Spleen (tissue), 11 donors: ENCODE data around the gene DNAH12. TPM values are rescaled to one million over a fixed set of nuclear protein-coding genes. Genes with fewer than 3 reads are reported as not detected.

Experiments
- DNase-seq: peaks from one replicate; pipeline ENCODE4 v3.0.0-alpha.2; 2020
- H3K27ac ChIP-seq, 8 donors: fragments of 200-600 bp; sonication (generic) in 7 of 8; 1 replicate in 4 of 8; 2 replicates in 4 of 8; pipeline versions ENCODE4 v1.5.0 to v1.8.0; 2016 to 2021; ENCODE audit warnings: inconsistent platforms in 4 of 8, mild to moderate bottlenecking in 4 of 8, moderate library complexity in 1 of 8
- H3K27me3 ChIP-seq, 7 donors: fragments of 200-600 bp; sonication (generic) in 6 of 7; replicated peaks in 1 of 7; 1 replicate in 4 of 7; 2 replicates in 3 of 7; pipeline versions ENCODE4 v1.5.0 to v1.8.0; 2016 to 2021; ENCODE audit warnings: inconsistent platforms in 3 of 7, mild to moderate bottlenecking in 1 of 7
- H3K36me3 ChIP-seq, 6 donors: fragments of 200-600 bp; sonication (generic) in 5 of 6; 1 replicate in 4 of 6; 2 replicates in 2 of 6; pipeline versions ENCODE4 v1.5.0 to v1.8.0; 2016 to 2021; ENCODE audit warnings: inconsistent platforms in 2 of 6
- H3K4me1 ChIP-seq, 6 donors: fragments of 200-600 bp; sonication (generic) in 5 of 6; 1 replicate in 3 of 6; 2 replicates in 3 of 6; pipeline versions ENCODE4 v1.5.0 to v1.8.0; 2016 to 2021; ENCODE audit warnings: inconsistent platforms in 3 of 6
- H3K4me3 ChIP-seq, 8 donors: fragments of 200-600 bp; sonication (generic) in 7 of 8; 1 replicate in 4 of 8; 2 replicates in 4 of 8; pipeline versions ENCODE4 v1.5.0 to v1.8.0; 2016 to 2021; ENCODE audit warnings: inconsistent platforms in 4 of 8, mild to moderate bottlenecking in 4 of 8, moderate library complexity in 2 of 8
- H3K9me3 ChIP-seq, 8 donors: fragments of 200-600 bp; sonication (generic) in 7 of 8; 1 replicate in 4 of 8; 2 replicates in 4 of 8; pipeline versions ENCODE4 v1.5.0 to v1.8.0; 2016 to 2021; ENCODE audit warnings: inconsistent platforms in 4 of 8
- POLR2A ChIP-seq, 3 donors: fragments of 450-650 bp; IDR thresholded peaks; one replicate each; pipeline ENCODE4 v1.5.1; 2017; ENCODE audit warnings: antibody characterized with exemption in 3 of 3, mild to moderate bottlenecking in 1 of 3
- POLR2AphosphoS5 ChIP-seq, 3 donors: sonication (generic); formaldehyde crosslinking; IDR thresholded peaks; one replicate each; pipeline ENCODE4 v1.5.1; 2017; ENCODE audit warnings: antibody characterized with exemption in 3 of 3
- WGBS, 5 donors: extraction: QIAGEN DNeasy Blood & Tissue Kit in 3 of 5; methylation state at CpG; one replicate each; pipeline versions ENCODE4 v1.1.5 to v1.1.7; 2013 to 2018; 5-methylcytosine and 5-hydroxymethylcytosine counted together
- intact Hi-C: fragments of 100-400 bp; cut with DNase I; formaldehyde crosslinking; loops from one replicate; pipeline ENCODE4 v1.15.0; 2023; ENCODE audit warnings: low total_unique reads
- polyA plus RNA-seq, 3 donors: library from polyadenylated mRNA; stranded (reverse); fragments of 200-250 nt; gene quantifications; one replicate each; pipeline ENCODE4 v1.2.1, GENCODE V29; 2013
- total RNA-seq, 7 donors: library from RNA; depleted of rRNA in 3 of 7; stranded (reverse); fragments of >200 nt in 3 of 7; fragmentation: NEBNext Ultra II Directional in 4 of 7; extraction: Animal tissue kit (Norgen Biotek cat#: 25700) in 4 of 7; gene quantifications; one replicate each; pipeline versions ENCODE4 v1.1.0 to v1.2.1, GENCODE V29; 2016 to 2021
- TF ChIP-seq, protein P1 (sequence below), 11 experiments: fragments of 200-600 bp in 7 of 11; fragments of 450-650 bp in 4 of 11; sonication (generic) in 4 of 11; IDR thresholded peaks in 8 of 11; conservative IDR thresholded peaks in 3 of 11; 1 replicate in 7 of 11; 2 replicates in 4 of 11; pipeline versions ENCODE4 v1.4.0 to v1.8.0; 2016 to 2021; ENCODE audit warnings: antibody characterized with exemption in 11 of 11, inconsistent platforms in 4 of 11, mild to moderate bottlenecking in 1 of 11
- donor health status: healthy with polysubstance abuse.
- donor health status: DM: no; HTN: no; CAD: no; lungs with moderate emphysema.
- donor health status: DM: no; HTN: no; CAD: no.
- donor health status: Bipolar disorder and iron deficiency.
- donor health status: healthy.
- donor health status: DM: no; HTN: no; CAD: no.
- donor health status: DM: yes; HTN: yes; CAD: no.

The DNAH12 gene
- total and polyA plus RNA-seq, 10 donors, result 0.09 to 0.39 (median 0.20) TPM; not detected in 2

DNA sequence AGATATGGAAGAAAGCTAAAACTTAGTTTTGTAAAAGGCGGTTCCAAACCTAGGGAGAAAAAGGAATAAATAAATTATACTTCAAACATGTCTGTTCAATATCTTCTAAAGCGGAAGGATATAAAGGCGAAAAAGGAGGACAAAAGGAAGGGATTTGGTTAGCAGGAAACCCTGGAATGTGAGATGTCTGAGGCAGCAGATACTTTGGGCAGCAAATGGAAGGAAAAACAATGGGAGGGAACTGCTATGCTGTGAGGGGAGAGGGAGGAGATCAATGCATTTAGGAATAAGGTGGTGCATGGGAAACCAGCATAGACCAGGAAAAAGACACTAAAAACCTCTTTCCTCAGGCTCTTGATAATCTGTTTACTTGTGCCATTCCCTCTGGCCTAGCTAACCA lies 120.8 kb downstream of the DNAH12 start:
- H3K36me3 ChIP-seq, result no peaks in the 10 kb centered on the region
- DNase-seq, result no peak
- H3K27ac ChIP-seq, result no peak overlapping the region
- TF ChIP-seq, protein P1, sequence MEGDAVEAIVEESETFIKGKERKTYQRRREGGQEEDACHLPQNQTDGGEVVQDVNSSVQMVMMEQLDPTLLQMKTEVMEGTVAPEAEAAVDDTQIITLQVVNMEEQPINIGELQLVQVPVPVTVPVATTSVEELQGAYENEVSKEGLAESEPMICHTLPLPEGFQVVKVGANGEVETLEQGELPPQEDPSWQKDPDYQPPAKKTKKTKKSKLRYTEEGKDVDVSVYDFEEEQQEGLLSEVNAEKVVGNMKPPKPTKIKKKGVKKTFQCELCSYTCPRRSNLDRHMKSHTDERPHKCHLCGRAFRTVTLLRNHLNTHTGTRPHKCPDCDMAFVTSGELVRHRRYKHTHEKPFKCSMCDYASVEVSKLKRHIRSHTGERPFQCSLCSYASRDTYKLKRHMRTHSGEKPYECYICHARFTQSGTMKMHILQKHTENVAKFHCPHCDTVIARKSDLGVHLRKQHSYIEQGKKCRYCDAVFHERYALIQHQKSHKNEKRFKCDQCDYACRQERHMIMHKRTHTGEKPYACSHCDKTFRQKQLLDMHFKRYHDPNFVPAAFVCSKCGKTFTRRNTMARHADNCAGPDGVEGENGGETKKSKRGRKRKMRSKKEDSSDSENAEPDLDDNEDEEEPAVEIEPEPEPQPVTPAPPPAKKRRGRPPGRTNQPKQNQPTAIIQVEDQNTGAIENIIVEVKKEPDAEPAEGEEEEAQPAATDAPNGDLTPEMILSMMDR (IDR thresholded peaks at IDR 0.05 in 8 of 11, conservative IDR thresholded peaks at IDR 0.05 in 3 of 11), result no peak
- TF ChIP-seq POLR2AphosphoS5 (IDR thresholded peaks at IDR 0.05), result no peak
- TF ChIP-seq POLR2A (IDR thresholded peaks at IDR 0.05), result no peak
- peaks cover 0 to 10% (median 0%) of the 10 kb centered on the region in 7 donors for H3K27me3 ChIP-seq
- H3K9me3 ChIP-seq, result no peaks in the 10 kb centered on the region
- intact Hi-C loops, result no loop called here
- no peaks in the 10 kb centered on the region for H3K4me1 ChIP-seq
- WGBS, 5 donors, result 58 to 90% (median 84%) methylated on average over 3 of the region's 3 CpGs
- H3K4me3 ChIP-seq, result no peak overlapping the region

DNA sequence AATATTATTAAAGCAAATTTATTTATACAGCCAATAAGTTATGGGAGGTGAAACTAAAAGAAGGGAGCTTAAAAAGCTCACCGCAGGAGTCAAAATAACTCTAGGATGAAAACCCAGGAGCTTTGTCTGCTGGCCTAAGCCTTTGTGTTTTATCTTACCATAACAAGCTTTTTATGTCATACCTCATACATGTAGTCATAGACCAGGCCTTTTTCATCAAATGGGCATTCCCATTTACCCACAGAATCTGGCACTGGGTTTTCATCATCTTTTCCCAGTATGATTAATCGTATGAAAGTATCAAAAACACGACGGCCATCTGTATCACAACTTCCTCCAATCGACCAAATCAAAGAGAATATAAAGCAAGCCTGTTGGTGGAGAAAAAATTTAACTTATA lies 122.8 kb downstream of the DNAH12 start:
- whole genome bisulfite sequencing, 5 donors, result 83 to 90% (median 85%) methylated on average over 5 of the region's 5 CpGs
- no peak for DNase-seq
- TF ChIP-seq, protein P1 (IDR thresholded peaks at IDR 0.05 in 8 of 11, conservative IDR thresholded peaks at IDR 0.05 in 3 of 11), result no peak
- TF ChIP-seq POLR2A (IDR thresholded peaks at IDR 0.05) (no peak), POLR2AphosphoS5 (IDR thresholded peaks at IDR 0.05) (no peak)
- Histone ChIP-seq H3K4me3 (no peak overlapping the region), H3K27me3 (peaks cover 0 to 3% (median 0%) of the 10 kb centered on the region in 7 donors), H3K27ac (no peak overlapping the region), H3K9me3 (no peaks in the 10 kb centered on the region), H3K36me3 (no peaks in the 10 kb centered on the region), H3K4me1 (no peaks in the 10 kb centered on the region)
- intact Hi-C loops, result no loop called here

DNA sequence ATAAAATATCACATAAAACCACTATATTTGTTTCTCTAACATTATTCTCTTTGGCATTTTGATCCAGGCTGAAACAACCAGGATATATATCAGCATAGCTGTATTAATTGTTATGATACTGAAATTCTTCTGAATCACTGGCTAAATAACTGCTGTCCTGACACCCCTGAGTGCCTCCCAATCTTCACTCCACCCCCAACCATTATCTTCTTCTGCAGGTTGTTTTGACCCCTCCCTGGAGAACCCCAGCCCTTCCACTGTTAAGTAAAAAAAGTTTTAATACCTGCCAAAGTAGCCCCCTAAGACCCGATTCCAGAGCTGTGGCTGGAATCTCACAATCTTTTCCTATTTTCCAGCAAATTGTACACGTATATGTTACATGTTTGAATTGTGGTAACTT lies 124.1 kb downstream of the DNAH12 start:
- intact Hi-C loops, result no loop called here
- WGBS, 5 donors, result 85 to 89% (median 87%) methylated on average over 2 of the region's 2 CpGs

DNA sequence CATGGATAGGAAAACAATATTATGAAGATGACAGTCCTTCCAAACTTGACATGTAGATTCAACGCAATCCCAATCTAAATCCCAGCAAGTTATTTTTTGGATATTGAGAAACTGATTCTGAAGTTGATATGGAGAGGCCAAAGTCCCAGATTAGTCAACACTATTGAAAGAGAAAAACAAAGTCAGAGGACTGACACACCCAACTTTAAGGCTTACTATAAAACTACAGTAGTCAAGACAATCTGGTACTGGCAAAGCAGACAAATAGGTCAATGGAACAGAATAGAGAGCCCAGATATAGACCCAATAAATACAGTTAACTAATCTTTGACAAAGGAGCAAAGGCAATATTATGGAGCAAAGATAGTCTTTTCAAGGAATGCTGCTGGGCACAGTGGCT lies 132.4 kb downstream of the DNAH12 start:
- no peaks in the 10 kb centered on the region for H3K27me3 ChIP-seq
- TF ChIP-seq POLR2A (IDR thresholded peaks at IDR 0.05) (no peak), POLR2AphosphoS5 (IDR thresholded peaks at IDR 0.05) (no peak)
- TF ChIP-seq, protein P1 (IDR thresholded peaks at IDR 0.05 in 8 of 11, conservative IDR thresholded peaks at IDR 0.05 in 3 of 11), result no peak
- H3K9me3 ChIP-seq, result no peaks in the 10 kb centered on the region
- intact Hi-C loops, result no loop called here
- WGBS, 5 donors, result 81 to 97% (median 83%) methylated on average over 1 of the region's 1 CpG
- H3K4me1 ChIP-seq, result no peaks in the 10 kb centered on the region
- H3K36me3 ChIP-seq, result no peaks in the 10 kb centered on the region
- no peak overlapping the region for H3K4me3 ChIP-seq
- H3K27ac ChIP-seq, result no peak overlapping the region
- DNase-seq, result no peak

More for the DNA sequence above, 124.1 kb downstream of the DNAH12 start:
- Histone ChIP-seq H3K9me3 (no peaks in the 10 kb centered on the region), H3K4me1 (no peaks in the 10 kb centered on the region), H3K27me3 (peaks cover 0 to 3% (median 0%) of the 10 kb centered on the region in 7 donors), H3K36me3 (no peaks in the 10 kb centered on the region), H3K4me3 (no peak overlapping the region), H3K27ac (no peak overlapping the region)
- no peak for DNase-seq
- TF ChIP-seq POLR2A (IDR thresholded peaks at IDR 0.05) (no peak), POLR2AphosphoS5 (IDR thresholded peaks at IDR 0.05) (no peak)
- TF ChIP-seq, protein P1 (IDR thresholded peaks at IDR 0.05 in 8 of 11, conservative IDR thresholded peaks at IDR 0.05 in 3 of 11), result no peak
